ENCODE measurements around the gene ERI3.

GRCh38 chr1:44310006-44310405 lies 45.1 kb downstream of the ERI3 start:
- TF ChIP-seq CTCF (conservative IDR thresholded peaks at IDR 0.05; ENCODE audit: low read length), result no peak
- TF ChIP-seq EZH2phosphoT487 (IDR thresholded peaks at IDR 0.05; ENCODE audit: borderline replicate concordance), result no peak
